ENCODE data around the gene BPTF. TPM values are rescaled to one million over a fixed set of nuclear protein-coding genes. Genes with fewer than 3 reads are reported as not detected.
"Not testable (repeated sequence)": the region's sequence is repeated elsewhere in the genome, so short reads cannot be mapped to it uniquely, and the experiment has no call there.

The BPTF gene
- total and polyA plus RNA-seq, 9 donors = 54.5 to 83.2 (median 62.4) TPM

GRCh38 chr17:67960276-67960675 lies 135.0 kb downstream of the BPTF start:
- not testable (repeated sequence) for H3K27ac ChIP-seq (ENCODE audit: low read length)
- no CpG with 5 or more reads among the region's 3 CpGs for WGBS (ENCODE audit: insufficient coverage)

GRCh38 chr17:67962156-67962555 lies 136.9 kb downstream of the BPTF start:
- H3K4me3 ChIP-seq (ENCODE audit: low read length); H3K27me3 ChIP-seq (ENCODE audit: control insufficient read depth, insufficient read depth, low read length); H3K9me3 ChIP-seq (replicated peaks; ENCODE audit: control insufficient read depth, low read depth, low read length); H3K27ac ChIP-seq (ENCODE audit: low read length); H3K4me1 ChIP-seq (ENCODE audit: control insufficient read depth, insufficient read depth, low read length); DNase-seq: not testable (repeated sequence)
- 86% methylated on average over 1 of the region's 2 CpGs for WGBS (ENCODE audit: insufficient coverage)
- peaks cover 51% of the 10 kb centered on the region for H3K36me3 ChIP-seq (ENCODE audit: control insufficient read depth, insufficient read depth, low read length)

More at GRCh38 chr17:67960276-67960675, 135.0 kb downstream of the BPTF start:
- DNase-seq; H3K4me1 ChIP-seq (ENCODE audit: control insufficient read depth, insufficient read depth, low read length); H3K9me3 ChIP-seq (replicated peaks; ENCODE audit: control insufficient read depth, low read depth, low read length); H3K27me3 ChIP-seq (ENCODE audit: control insufficient read depth, insufficient read depth, low read length); H3K4me3 ChIP-seq (ENCODE audit: low read length): not testable (repeated sequence)
- peaks cover 37% of the 10 kb centered on the region for H3K36me3 ChIP-seq (ENCODE audit: control insufficient read depth, insufficient read depth, low read length)

GRCh38 chr17:67963145-67963572 lies 137.9 kb downstream of the BPTF start:
- not testable (repeated sequence) for H3K4me1 ChIP-seq (ENCODE audit: control insufficient read depth, insufficient read depth, low read length); H3K27me3 ChIP-seq (ENCODE audit: control insufficient read depth, insufficient read depth, low read length); H3K27ac ChIP-seq (ENCODE audit: low read length); H3K9me3 ChIP-seq (replicated peaks; ENCODE audit: control insufficient read depth, low read depth, low read length); H3K4me3 ChIP-seq (ENCODE audit: low read length)
- WGBS (ENCODE audit: insufficient coverage) = no CpG with 5 or more reads among the region's 1 CpG
- peaks cover 48% of the 10 kb centered on the region for H3K36me3 ChIP-seq (ENCODE audit: control insufficient read depth, insufficient read depth, low read length)
- peak; percentile 61 for DNase-seq

- Histone ChIP-seq H3K9me3 (replicated peaks; ENCODE audit: control insufficient read depth, low read depth, low read length) (no peaks in the 10 kb centered on the region), H3K27ac (ENCODE audit: low read length) (no peak overlapping the region), H3K36me3 (ENCODE audit: control insufficient read depth, insufficient read depth, low read length) (peaks cover 28% of the 10 kb centered on the region), H3K4me3 (ENCODE audit: low read length) (no peak overlapping the region), H3K27me3 (ENCODE audit: control insufficient read depth, insufficient read depth, low read length) (no peaks in the 10 kb centered on the region), H3K4me1 (ENCODE audit: control insufficient read depth, insufficient read depth, low read length) (no peaks in the 10 kb centered on the region)
- 91% methylated on average over 5 of the region's 7 CpGs for WGBS (ENCODE audit: insufficient coverage)
- no peak for DNase-seq
Observed at GRCh38 chr17:67970783-67971182, 145.5 kb downstream of the BPTF start.

GRCh38 chr17:67974185-67974584 lies 148.9 kb downstream of the BPTF start:
- no peaks in the 10 kb centered on the region for H3K27me3 ChIP-seq (ENCODE audit: control insufficient read depth, insufficient read depth, low read length)

GRCh38 chr17:67974598-67975066 lies 149.3 kb downstream of the BPTF start:
- Histone ChIP-seq H3K27ac (ENCODE audit: low read length) (no peak overlapping the region), H3K4me1 (ENCODE audit: control insufficient read depth, insufficient read depth, low read length) (no peaks in the 10 kb centered on the region), H3K36me3 (ENCODE audit: control insufficient read depth, insufficient read depth, low read length) (peaks cover 23% of the 10 kb centered on the region), H3K27me3 (ENCODE audit: control insufficient read depth, insufficient read depth, low read length) (no peaks in the 10 kb centered on the region), H3K9me3 (replicated peaks; ENCODE audit: control insufficient read depth, low read depth, low read length) (no peaks in the 10 kb centered on the region), H3K4me3 (ENCODE audit: low read length) (no peak overlapping the region)
- DNase-seq = no peak
- 40% methylated on average over 5 of the region's 8 CpGs for WGBS (ENCODE audit: insufficient coverage)

More at GRCh38 chr17:67974185-67974584, 148.9 kb downstream of the BPTF start:
- Histone ChIP-seq H3K36me3 (ENCODE audit: control insufficient read depth, insufficient read depth, low read length) (peaks cover 21% of the 10 kb centered on the region), H3K4me1 (ENCODE audit: control insufficient read depth, insufficient read depth, low read length) (no peaks in the 10 kb centered on the region), H3K9me3 (replicated peaks; ENCODE audit: control insufficient read depth, low read depth, low read length) (no peaks in the 10 kb centered on the region), H3K4me3 (ENCODE audit: low read length) (no peak overlapping the region), H3K27ac (ENCODE audit: low read length) (no peak overlapping the region)
- WGBS (ENCODE audit: insufficient coverage) = 69% methylated on average over 3 of the region's 9 CpGs
- DNase-seq = no peak

- not testable (repeated sequence) for DNase-seq; H3K27me3 ChIP-seq (ENCODE audit: control insufficient read depth, insufficient read depth, low read length); H3K9me3 ChIP-seq (replicated peaks; ENCODE audit: control insufficient read depth, low read depth, low read length); H3K4me1 ChIP-seq (ENCODE audit: control insufficient read depth, insufficient read depth, low read length); H3K27ac ChIP-seq (ENCODE audit: low read length); H3K4me3 ChIP-seq (ENCODE audit: low read length)
- 100% methylated on average over 4 of the region's 6 CpGs for WGBS (ENCODE audit: insufficient coverage)
- peaks cover 28% of the 10 kb centered on the region for H3K36me3 ChIP-seq (ENCODE audit: control insufficient read depth, insufficient read depth, low read length)
Observed at GRCh38 chr17:67976306-67976705, 151.0 kb downstream of the BPTF start.

- Histone ChIP-seq H3K4me3 (ENCODE audit: low read length) (no peak overlapping the region), H3K4me1 (ENCODE audit: control insufficient read depth, insufficient read depth, low read length) (no peaks in the 10 kb centered on the region), H3K27ac (ENCODE audit: low read length) (no peak overlapping the region), H3K9me3 (replicated peaks; ENCODE audit: control insufficient read depth, low read depth, low read length) (no peaks in the 10 kb centered on the region), H3K36me3 (ENCODE audit: control insufficient read depth, insufficient read depth, low read length) (peaks cover 22% of the 10 kb centered on the region), H3K27me3 (ENCODE audit: control insufficient read depth, insufficient read depth, low read length) (no peaks in the 10 kb centered on the region)
- no CpG with 5 or more reads among the region's 2 CpGs for WGBS (ENCODE audit: insufficient coverage)
- DNase-seq = no peak
Observed at GRCh38 chr17:67980456-67980855, 155.2 kb downstream of the BPTF start.

- DNase-seq = not testable (repeated sequence)
- 0% methylated on average over 1 of the region's 3 CpGs for WGBS (ENCODE audit: insufficient coverage)
Observed at GRCh38 chr17:67980883-67981282, 155.6 kb downstream of the BPTF start.

GRCh38 chr17:67982034-67982640 lies 156.8 kb downstream of the BPTF start:
- DNase-seq = no peak

More at GRCh38 chr17:67980883-67981282, 155.6 kb downstream of the BPTF start:
- not testable (repeated sequence) for H3K4me3 ChIP-seq (ENCODE audit: low read length); H3K9me3 ChIP-seq (replicated peaks; ENCODE audit: control insufficient read depth, low read depth, low read length); H3K27ac ChIP-seq (ENCODE audit: low read length); H3K27me3 ChIP-seq (ENCODE audit: control insufficient read depth, insufficient read depth, low read length); H3K4me1 ChIP-seq (ENCODE audit: control insufficient read depth, insufficient read depth, low read length)
- peaks cover 18% of the 10 kb centered on the region for H3K36me3 ChIP-seq (ENCODE audit: control insufficient read depth, insufficient read depth, low read length)

More at GRCh38 chr17:67982034-67982640, 156.8 kb downstream of the BPTF start:
- Histone ChIP-seq H3K27me3 (ENCODE audit: control insufficient read depth, insufficient read depth, low read length) (no peaks in the 10 kb centered on the region), H3K4me3 (ENCODE audit: low read length) (no peak overlapping the region), H3K36me3 (ENCODE audit: control insufficient read depth, insufficient read depth, low read length) (peaks cover 14% of the 10 kb centered on the region), H3K27ac (ENCODE audit: low read length) (no peak overlapping the region), H3K9me3 (replicated peaks; ENCODE audit: control insufficient read depth, low read depth, low read length) (no peaks in the 10 kb centered on the region), H3K4me1 (ENCODE audit: control insufficient read depth, insufficient read depth, low read length) (no peaks in the 10 kb centered on the region)
- WGBS (ENCODE audit: insufficient coverage) = 75% methylated on average over 1 of the region's 9 CpGs
